WTC11 (cell line): ENCODE measurements around the gene LTBP1. TPM values are rescaled to one million over a fixed set of nuclear protein-coding genes. Genes with fewer than 3 reads are reported as not detected.

Experiments used
- ATAC-seq: fragments of 200-7000 bp; cut with Tn5 transposase; 2 replicates; pipeline ENCODE4 v1.10.0; 2021; ENCODE audit warnings: mild to moderate bottlenecking, moderate library complexity
- CTCF ChIA-PET: fragments of 300-600 bp; sonication (Branson Sonifier 250); formaldehyde crosslinking; loops from one replicate; lab custom pipeline; 2021; ENCODE audit warnings: antibody characterized with exemption; lab: Charles Lee
- POLR2A ChIA-PET: fragments of 350-600 bp; sonication (Branson Sonifier 250); formaldehyde crosslinking; loops from one replicate; lab custom pipeline; 2021; ENCODE audit warnings: antibody characterized with exemption; lab: Charles Lee
- DNase-seq: peaks from one replicate; pipeline ENCODE4 v3.0.0; 2021; ENCODE audit warnings: low spot score
- H3K27ac Mint-ChIP-seq: 2 replicates; pipeline ENCODE4 v1.8.0; 2021; ENCODE audit warnings: mixed read lengths
- H3K27me3 Mint-ChIP-seq: 2 replicates; pipeline ENCODE4 v1.8.0; 2021; ENCODE audit warnings: low read depth, mild to moderate bottlenecking, moderate library complexity, mixed read lengths
- H3K36me3 Mint-ChIP-seq: 2 replicates; pipeline ENCODE4 v1.8.0; 2021; ENCODE audit warnings: mixed read lengths
- H3K4me1 Mint-ChIP-seq: 2 replicates; pipeline ENCODE4 v1.8.0; 2022; ENCODE audit warnings: mixed read lengths
- H3K4me3 Mint-ChIP-seq: 2 replicates; pipeline ENCODE4 v1.8.0; 2021; ENCODE audit warnings: mild to moderate bottlenecking, moderate library complexity, mixed read lengths
- H3K9me3 Mint-ChIP-seq: 2 replicates; pipeline ENCODE4 v1.8.0; 2021; ENCODE audit warnings: mixed read lengths
- CREM ChIP-seq: sonication (generic); formaldehyde crosslinking; IDR thresholded peaks from 2 replicates; pipeline ENCODE4 v1.8.1; 2022; ENCODE audit warnings: mild to moderate bottlenecking, missing genetic modification reagents, moderate library complexity
- HMGA2 ChIP-seq: fragments of 250-450 bp; sonication (Bioruptor Pico); IDR thresholded peaks from 2 replicates; pipeline ENCODE4 v1.4.0; 2021; ENCODE audit warnings: mild to moderate bottlenecking, moderate library complexity
- KAT7 ChIP-seq: sonication (generic); formaldehyde crosslinking; IDR thresholded peaks from 2 replicates; pipeline ENCODE4 v1.8.1; 2023; ENCODE audit warnings: missing genetic modification reagents, mild to moderate bottlenecking, borderline replicate concordance
- MYBL2 ChIP-seq: sonication (generic); formaldehyde crosslinking; IDR thresholded peaks from 2 replicates; pipeline ENCODE4 v1.8.1; 2023; ENCODE audit warnings: mild to moderate bottlenecking, moderate library complexity, missing genetic modification reagents
- NFATC4 ChIP-seq: fragments of 250-450 bp; sonication (Bioruptor Pico); IDR thresholded peaks from 2 replicates; pipeline ENCODE4 v1.9.0; 2021; ENCODE audit warnings: mild to moderate bottlenecking
- NFYB ChIP-seq: sonication (generic); formaldehyde crosslinking; conservative IDR thresholded peaks from 2 replicates; pipeline ENCODE4 v1.8.0; 2022; ENCODE audit warnings: low read depth, missing genetic modification reagents
- NR3C1 ChIP-seq: sonication (generic); formaldehyde crosslinking; conservative IDR thresholded peaks from 2 replicates; pipeline ENCODE4 v1.8.1; 2023; ENCODE audit warnings: low read depth, mild to moderate bottlenecking, missing genetic modification reagents
- RORB ChIP-seq: fragments of 250-450 bp; sonication (Bioruptor Pico); IDR thresholded peaks from 2 replicates; pipeline ENCODE4 v1.9.0; 2021; ENCODE audit warnings: mild to moderate bottlenecking
- ZNF121 ChIP-seq: sonication (generic); formaldehyde crosslinking; IDR thresholded peaks from 2 replicates; pipeline ENCODE4 v1.8.0; 2023; ENCODE audit warnings: missing genetic modification reagents
- ZNF317 ChIP-seq: sonication (generic); formaldehyde crosslinking; IDR thresholded peaks from 2 replicates; pipeline ENCODE4 v1.8.1; 2023; ENCODE audit warnings: low read depth, mild to moderate bottlenecking, moderate library complexity, missing genetic modification reagents, borderline replicate concordance
- ZNF671 ChIP-seq: fragments of 250-450 bp; sonication (Bioruptor Pico); IDR thresholded peaks from 2 replicates; pipeline ENCODE4 v1.8.0; 2021; ENCODE audit warnings: mild to moderate bottlenecking
- total RNA-seq: library from RNA; stranded (reverse); gene quantifications from 3 replicates; pipeline ENCODE4 v1.2.3, GENCODE V29; 2021
- TF ChIP-seq, protein P1 (sequence below): sonication (generic); formaldehyde crosslinking; IDR thresholded peaks from 2 replicates; pipeline ENCODE4 v1.8.1; 2022; ENCODE audit warnings: low read depth, missing genetic modification reagents, borderline replicate concordance
- TF ChIP-seq, protein P2 (sequence below): sonication (generic); formaldehyde crosslinking; IDR thresholded peaks from 2 replicates; pipeline ENCODE4 v1.8.0; 2023; ENCODE audit warnings: missing genetic modification reagents
- TF ChIP-seq, protein P3 (sequence below): sonication (generic); formaldehyde crosslinking; conservative IDR thresholded peaks from 2 replicates; pipeline ENCODE4 v1.8.1; 2023; ENCODE audit warnings: mild to moderate bottlenecking, low read depth, missing genetic modification reagents, moderate library complexity
- TF ChIP-seq, protein P4 (sequence below): sonication (generic); formaldehyde crosslinking; IDR thresholded peaks from 2 replicates; pipeline ENCODE4 v1.8.0; 2023; ENCODE audit warnings: missing genetic modification reagents, mild to moderate bottlenecking, borderline replicate concordance
- TF ChIP-seq, protein P5 (sequence below): sonication (generic); formaldehyde crosslinking; IDR thresholded peaks from 2 replicates; pipeline ENCODE4 v1.8.0; 2022; ENCODE audit warnings: mild to moderate bottlenecking, missing genetic modification reagents

Gene LTBP1
- total RNA-seq, 1 experiment from 2014 or later: 33.6 TPM

DNA sequence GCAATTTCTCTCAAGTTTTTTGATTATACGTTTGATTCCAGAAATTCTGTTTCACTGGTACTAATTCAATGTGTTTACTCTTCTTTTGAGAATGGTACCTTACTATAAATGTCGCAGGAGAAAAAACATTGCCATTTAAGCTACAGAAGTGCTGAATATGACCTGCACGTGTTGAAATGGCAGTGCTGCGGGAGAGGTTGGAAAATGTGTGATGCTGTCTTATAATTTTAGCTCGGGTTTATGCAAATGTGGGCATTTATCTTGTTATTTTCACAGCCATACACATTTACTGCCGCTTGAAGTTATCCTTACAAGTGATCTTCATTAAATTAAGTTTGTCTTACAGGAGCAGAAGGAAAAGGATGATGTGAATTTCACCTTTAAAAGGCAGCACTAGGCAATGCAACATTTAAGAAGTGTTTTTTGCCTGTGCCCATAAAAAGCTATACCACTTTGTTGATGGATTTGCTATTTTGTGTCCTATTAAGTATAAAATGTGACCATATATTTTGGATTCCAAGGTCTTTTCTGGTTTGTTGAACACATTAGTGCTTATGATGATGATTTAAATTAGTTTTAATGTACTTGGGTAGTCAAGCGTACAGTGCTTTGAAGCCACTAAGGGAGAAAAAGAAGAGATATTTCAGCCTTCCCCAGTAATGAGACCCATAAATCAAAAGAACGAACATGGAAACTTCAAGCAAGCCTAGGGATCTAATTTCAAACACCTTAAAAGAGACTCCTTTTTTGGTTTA lies 112.1 kb downstream of the LTBP1 start:
- Mint-ChIP-seq H3K27ac (no peak overlapping the region), H3K9me3 (peaks cover 8% of the 10 kb centered on the region), H3K4me3 (no peak overlapping the region), H3K4me1 (peaks cover 30% of the 10 kb centered on the region), H3K36me3 (no peaks in the 10 kb centered on the region), H3K27me3 (no peaks in the 10 kb centered on the region; the same call in 1 of the 2 replicates)
- ATAC-seq (no peak), DNase-seq (no peak)
- POLR2A ChIA-PET: interaction anchor here (0.7 kb wide), 1 partner anchor 67 kb away, joined by 3 read pairs; no protein-coding TSS in a partner anchor
- no peak for TF ChIP-seq NFYB (CRISPR knock-in tag)
- no peak for TF ChIP-seq ZNF317 (CRISPR knock-in tag)
- no peak for TF ChIP-seq CREM (CRISPR knock-in tag)
- TF ChIP-seq, protein P1, sequence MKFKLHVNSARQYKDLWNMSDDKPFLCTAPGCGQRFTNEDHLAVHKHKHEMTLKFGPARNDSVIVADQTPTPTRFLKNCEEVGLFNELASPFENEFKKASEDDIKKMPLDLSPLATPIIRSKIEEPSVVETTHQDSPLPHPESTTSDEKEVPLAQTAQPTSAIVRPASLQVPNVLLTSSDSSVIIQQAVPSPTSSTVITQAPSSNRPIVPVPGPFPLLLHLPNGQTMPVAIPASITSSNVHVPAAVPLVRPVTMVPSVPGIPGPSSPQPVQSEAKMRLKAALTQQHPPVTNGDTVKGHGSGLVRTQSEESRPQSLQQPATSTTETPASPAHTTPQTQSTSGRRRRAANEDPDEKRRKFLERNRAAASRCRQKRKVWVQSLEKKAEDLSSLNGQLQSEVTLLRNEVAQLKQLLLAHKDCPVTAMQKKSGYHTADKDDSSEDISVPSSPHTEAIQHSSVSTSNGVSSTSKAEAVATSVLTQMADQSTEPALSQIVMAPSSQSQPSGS: no peak
- no peak for TF ChIP-seq NFATC4 (CRISPR knock-in tag)
- TF ChIP-seq, protein P2, sequence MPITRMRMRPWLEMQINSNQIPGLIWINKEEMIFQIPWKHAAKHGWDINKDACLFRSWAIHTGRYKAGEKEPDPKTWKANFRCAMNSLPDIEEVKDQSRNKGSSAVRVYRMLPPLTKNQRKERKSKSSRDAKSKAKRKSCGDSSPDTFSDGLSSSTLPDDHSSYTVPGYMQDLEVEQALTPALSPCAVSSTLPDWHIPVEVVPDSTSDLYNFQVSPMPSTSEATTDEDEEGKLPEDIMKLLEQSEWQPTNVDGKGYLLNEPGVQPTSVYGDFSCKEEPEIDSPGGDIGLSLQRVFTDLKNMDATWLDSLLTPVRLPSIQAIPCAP (CRISPR knock-in tag): no peak
- no peak for TF ChIP-seq RORB (CRISPR knock-in tag)
- TF ChIP-seq MYBL2 (CRISPR knock-in tag): no peak
- TF ChIP-seq ZNF671 (CRISPR knock-in tag): no peak
- TF ChIP-seq, protein P3, sequence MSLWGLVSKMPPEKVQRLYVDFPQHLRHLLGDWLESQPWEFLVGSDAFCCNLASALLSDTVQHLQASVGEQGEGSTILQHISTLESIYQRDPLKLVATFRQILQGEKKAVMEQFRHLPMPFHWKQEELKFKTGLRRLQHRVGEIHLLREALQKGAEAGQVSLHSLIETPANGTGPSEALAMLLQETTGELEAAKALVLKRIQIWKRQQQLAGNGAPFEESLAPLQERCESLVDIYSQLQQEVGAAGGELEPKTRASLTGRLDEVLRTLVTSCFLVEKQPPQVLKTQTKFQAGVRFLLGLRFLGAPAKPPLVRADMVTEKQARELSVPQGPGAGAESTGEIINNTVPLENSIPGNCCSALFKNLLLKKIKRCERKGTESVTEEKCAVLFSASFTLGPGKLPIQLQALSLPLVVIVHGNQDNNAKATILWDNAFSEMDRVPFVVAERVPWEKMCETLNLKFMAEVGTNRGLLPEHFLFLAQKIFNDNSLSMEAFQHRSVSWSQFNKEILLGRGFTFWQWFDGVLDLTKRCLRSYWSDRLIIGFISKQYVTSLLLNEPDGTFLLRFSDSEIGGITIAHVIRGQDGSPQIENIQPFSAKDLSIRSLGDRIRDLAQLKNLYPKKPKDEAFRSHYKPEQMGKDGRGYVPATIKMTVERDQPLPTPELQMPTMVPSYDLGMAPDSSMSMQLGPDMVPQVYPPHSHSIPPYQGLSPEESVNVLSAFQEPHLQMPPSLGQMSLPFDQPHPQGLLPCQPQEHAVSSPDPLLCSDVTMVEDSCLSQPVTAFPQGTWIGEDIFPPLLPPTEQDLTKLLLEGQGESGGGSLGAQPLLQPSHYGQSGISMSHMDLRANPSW (CRISPR knock-in tag): no peak
- no peak for TF ChIP-seq NR3C1
- TF ChIP-seq, protein P4, sequence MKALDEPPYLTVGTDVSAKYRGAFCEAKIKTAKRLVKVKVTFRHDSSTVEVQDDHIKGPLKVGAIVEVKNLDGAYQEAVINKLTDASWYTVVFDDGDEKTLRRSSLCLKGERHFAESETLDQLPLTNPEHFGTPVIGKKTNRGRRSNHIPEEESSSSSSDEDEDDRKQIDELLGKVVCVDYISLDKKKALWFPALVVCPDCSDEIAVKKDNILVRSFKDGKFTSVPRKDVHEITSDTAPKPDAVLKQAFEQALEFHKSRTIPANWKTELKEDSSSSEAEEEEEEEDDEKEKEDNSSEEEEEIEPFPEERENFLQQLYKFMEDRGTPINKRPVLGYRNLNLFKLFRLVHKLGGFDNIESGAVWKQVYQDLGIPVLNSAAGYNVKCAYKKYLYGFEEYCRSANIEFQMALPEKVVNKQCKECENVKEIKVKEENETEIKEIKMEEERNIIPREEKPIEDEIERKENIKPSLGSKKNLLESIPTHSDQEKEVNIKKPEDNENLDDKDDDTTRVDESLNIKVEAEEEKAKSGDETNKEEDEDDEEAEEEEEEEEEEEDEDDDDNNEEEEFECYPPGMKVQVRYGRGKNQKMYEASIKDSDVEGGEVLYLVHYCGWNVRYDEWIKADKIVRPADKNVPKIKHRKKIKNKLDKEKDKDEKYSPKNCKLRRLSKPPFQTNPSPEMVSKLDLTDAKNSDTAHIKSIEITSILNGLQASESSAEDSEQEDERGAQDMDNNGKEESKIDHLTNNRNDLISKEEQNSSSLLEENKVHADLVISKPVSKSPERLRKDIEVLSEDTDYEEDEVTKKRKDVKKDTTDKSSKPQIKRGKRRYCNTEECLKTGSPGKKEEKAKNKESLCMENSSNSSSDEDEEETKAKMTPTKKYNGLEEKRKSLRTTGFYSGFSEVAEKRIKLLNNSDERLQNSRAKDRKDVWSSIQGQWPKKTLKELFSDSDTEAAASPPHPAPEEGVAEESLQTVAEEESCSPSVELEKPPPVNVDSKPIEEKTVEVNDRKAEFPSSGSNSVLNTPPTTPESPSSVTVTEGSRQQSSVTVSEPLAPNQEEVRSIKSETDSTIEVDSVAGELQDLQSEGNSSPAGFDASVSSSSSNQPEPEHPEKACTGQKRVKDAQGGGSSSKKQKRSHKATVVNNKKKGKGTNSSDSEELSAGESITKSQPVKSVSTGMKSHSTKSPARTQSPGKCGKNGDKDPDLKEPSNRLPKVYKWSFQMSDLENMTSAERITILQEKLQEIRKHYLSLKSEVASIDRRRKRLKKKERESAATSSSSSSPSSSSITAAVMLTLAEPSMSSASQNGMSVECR (CRISPR knock-in tag): no peak
- TF ChIP-seq, protein P5, sequence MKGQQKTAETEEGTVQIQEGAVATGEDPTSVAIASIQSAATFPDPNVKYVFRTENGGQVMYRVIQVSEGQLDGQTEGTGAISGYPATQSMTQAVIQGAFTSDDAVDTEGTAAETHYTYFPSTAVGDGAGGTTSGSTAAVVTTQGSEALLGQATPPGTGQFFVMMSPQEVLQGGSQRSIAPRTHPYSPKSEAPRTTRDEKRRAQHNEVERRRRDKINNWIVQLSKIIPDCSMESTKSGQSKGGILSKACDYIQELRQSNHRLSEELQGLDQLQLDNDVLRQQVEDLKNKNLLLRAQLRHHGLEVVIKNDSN: no peak
- no peak for TF ChIP-seq HMGA2 (CRISPR knock-in tag)
- no peak for TF ChIP-seq ZNF121 (CRISPR knock-in tag)
- TF ChIP-seq KAT7: no peak
- TF ChIP-seq, all 79 proteins: peak for 0
- CTCF ChIA-PET: no interaction called here
